Myocyte (in vitro differentiated cells): ENCODE results near the gene TBCEL. TPM values are rescaled to one million over a fixed set of nuclear protein-coding genes. Genes with fewer than 3 reads are reported as not detected.
"Not testable (repeated sequence)": the region's sequence is repeated elsewhere in the genome, so short reads cannot be mapped to it uniquely, and the experiment has no call there.

ENCODE experiments used
- DNase-seq: peaks from one replicate; pipeline ENCODE4 v3.0.0-alpha.2; 2012; ENCODE audit warnings: low read depth
- polyA plus RNA-seq: library from polyadenylated mRNA; unstranded; fragments of >200 nt; gene quantifications from one replicate; pipeline ENCODE4 v1.2.1, GENCODE V29; 2012; ENCODE audit warnings: missing spikeins
- total RNA-seq: library from RNA; depleted of rRNA; stranded (reverse); fragments of >200 nt; gene quantifications from 2 replicates; pipeline ENCODE4 v1.2.3, GENCODE V29; 2014

TBCEL gene
- 37.7 and 55.9 TPM in 2 replicates for total RNA-seq
- 17.2 TPM for polyA plus RNA-seq

DNA sequence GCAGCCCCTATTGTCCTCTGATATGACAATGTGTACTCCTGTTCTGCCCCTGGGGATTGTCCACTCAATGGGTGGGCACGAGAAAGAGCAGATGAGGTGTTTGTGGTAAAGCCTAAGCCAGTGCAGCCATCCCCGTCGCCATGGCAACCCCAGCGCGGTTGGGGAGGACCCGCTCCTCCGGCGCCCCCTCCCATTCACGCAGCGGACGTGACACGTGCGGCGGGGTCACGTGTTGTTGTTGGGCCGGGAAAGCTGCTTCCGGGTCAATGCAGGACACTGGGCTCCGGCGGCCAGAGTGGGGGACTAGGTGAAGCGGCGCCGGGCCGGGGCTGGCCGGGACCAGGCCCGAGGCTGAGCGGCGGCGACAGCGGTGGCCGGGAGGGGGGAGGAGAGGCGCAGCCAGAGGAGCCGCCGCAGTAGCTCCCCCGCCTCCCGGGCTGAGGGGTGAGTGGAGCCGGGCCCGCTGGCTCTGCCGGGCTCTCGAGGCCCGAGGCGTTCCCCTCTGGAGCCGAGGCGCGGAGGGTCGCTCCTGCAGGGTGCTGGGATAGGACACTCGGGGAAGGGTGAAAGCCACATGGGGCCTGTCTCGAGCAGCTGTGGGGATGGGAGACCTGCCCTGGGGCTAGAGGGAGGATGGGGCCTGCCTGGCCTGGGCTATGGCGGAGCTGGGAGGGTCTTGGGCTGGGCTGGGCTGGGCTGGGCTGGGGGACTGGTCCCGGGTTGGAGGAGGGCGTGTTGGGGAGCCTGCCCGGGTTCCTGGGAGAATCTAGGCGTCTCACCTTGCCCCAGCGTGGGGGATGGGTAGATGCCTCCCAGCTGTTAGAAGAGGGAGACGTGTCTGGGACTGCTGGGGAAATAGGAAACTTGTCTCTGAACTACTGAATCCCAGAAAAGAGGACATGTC is at the start of gene TBCEL:
TBCEL (plus strand) TSS at position 255 of the 904 bp plus-strand sequence. CDS start 21,589 bp downstream, outside the sequence.
- peak; percentile 91 for DNase-seq

DNA sequence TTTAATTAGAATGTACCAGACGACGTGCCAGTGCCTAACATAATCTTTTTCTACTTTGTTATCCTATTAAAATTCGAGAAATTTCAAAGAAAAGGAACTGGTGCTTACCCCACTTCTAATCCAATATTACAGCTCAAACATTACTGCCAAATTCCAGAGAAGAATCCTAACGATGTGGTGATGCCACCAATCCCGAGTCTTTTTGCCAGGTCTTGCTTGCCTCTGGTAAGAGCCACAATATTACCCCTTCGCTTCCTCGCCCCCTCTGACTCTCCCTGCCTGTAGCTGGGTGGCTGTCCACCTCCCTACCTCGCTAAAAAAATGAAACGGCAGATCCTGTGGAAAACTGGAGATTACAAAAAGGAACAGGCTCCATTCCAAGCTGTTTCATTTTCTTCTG is 49.4 kb upstream of the TBCEL start:
- DNase-seq = no peak

DNA sequence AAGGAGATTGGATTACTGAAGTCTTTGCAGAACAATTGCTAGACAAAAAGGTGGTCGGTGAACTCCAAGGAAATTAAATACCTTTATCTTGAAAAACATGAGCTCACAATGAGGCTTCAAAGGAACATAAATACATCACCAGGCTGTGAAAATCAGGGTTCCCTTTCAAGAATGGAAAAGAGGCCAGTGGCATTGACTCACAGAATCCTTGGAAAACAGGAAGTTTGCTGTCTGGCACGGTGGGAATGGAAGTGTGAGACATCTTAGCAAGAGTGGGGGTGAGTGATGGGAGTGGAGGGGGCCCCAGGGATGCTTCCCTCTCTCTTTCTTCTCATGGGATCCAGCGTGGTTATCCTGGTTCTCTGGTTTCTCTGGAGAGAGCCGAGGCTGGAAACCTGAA is 48.9 kb upstream of the TBCEL start:
- peak; percentile 28 for DNase-seq

DNA sequence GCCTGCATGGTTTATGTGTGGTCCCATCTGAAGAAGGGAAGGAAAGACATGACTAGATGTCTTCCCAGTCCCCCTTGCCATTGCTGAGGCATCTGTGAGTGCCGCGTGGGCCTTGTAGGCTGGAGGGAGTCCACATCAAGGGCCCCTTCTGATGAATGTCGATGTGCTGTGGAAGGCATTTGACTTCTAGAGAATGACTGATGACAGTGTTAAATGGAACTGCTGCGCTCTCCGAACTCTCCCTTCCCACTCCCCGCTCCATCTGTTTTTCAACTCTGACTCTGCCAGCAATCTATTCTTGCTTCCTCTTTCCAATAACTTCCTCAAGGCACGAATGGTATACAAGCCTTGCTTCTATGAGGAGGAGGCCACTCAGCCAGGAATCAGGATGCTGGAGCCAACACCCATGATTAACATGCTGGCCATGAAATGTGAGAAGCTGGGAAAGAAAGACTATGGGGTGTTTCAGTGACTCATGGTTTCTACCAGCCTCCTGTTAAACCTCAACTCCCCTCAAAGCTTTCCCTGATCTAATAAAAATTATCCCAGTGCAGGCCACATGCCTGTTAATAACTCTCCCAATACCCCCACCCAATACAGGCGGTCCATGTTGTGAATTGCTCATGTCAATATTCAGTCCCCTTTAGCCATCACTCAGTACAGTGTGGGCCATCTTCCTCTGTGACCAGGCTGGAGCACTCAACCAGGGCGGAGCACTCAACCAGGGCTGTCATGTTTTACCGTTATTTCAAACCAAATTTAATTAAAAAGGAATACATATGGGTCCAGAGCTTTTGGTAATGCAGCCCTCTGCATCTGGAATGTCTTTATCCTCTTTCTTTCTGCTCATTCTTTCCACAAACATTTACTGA is 46.4 kb upstream of the TBCEL start:
- peak; percentile 97 for DNase-seq

DNA sequence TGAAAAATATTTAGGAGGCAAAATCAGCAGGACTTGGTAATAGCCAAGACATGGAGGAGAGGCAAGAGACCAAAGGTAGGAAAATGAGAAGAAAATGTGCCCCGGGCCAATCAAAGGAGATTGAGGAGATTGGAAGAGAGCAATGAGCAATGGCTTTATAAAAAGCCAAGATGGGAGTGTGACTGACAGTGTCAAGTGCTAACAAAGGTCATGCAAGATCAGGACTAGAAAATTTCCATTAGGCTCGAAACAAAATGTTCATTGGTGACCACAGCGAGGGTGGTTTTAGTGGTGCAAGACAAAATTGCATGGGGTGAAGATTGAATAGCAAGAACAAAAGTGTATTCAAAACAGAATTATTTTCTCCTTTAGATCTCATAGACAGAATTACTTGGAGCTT is 45.2 kb upstream of the TBCEL start:
- peak; percentile 94 for DNase-seq

DNA sequence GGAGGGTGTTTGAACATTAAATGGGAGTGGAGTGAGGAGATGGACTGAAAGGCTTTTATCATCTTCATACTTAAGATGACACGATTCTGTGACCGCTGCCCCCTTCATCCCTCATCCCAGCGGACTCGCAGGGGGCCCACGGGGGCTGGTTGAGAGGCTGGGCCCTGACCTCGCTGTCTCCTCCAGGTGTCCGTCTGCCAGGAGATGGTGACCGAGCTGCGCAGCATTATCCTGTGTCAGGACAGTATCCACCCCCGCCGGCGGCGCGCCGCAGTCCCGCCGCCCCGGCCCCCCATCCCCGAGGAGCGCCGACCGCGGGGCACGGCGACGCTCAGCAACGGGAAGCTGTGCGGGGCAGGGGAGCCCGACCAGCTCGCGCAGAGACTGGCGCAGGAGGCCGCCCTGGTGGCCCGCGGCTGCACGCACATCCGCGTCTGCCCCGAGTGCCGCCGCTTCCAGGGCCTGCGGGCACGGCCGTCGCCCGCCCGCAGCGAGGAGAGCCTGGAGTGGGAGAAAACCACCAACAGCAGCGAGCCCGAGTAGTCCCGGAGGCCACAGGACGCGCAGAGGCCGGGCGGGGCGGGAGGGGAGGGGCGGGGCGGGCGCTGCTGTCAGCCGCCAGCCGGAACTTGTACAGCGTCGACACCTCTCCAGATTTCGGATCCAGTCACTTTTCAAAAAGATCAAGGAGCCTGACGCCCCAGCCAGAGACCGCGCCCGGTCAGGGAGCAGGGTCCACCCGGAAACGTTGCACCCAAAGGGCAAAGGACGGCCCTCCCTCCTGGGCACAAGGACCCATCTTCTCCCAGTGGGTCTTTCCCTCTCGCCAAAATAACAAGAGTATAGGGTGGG is 38.0 kb upstream of the TBCEL start:
- DNase-seq = peak; percentile 80

GRCh38 chr11:120988603-120989002 is 35.3 kb upstream of the TBCEL start:
- DNase-seq = no peak

DNA sequence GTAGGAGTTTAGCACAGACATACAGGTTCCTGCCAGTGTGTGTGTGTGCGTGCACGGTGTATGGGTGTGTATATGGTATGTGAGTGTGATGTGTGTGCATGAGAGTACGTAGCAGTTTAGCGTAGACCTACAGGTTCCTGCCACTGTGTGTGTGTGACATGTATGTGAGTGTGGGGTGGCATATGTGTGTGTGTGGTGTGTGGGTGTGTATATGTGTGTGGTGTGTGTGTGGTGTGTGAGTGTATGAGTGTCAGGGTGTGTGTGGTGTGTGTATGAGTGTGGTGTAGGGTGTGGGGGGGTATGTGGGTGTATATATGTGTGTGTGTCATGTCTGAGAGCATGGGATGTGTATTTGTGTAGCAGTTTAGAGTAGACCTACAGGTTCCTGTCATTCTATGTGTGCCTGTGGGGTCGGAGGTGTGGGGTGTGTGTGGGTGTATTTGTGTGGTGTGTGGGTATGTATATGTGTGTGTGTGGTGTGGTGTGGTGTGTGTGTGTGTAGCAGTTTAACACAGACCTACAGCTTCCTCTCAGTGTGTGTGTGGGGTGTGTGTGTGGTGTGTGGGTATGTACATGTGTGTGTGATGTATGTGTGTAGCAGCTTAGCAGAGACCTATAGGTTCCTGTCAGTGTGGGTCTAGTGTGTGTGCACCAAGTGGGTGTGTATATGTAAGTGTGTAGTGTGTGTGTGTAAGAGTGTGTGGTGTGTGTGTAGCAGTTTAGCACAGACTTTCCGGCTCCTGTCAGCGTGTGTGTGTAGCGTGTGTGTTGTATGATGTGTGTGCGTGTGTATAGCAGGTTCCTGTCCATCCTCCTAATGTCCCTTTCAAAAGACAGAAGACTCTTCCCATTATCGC is 31.8 kb upstream of the TBCEL start:
- no peak for DNase-seq

DNA sequence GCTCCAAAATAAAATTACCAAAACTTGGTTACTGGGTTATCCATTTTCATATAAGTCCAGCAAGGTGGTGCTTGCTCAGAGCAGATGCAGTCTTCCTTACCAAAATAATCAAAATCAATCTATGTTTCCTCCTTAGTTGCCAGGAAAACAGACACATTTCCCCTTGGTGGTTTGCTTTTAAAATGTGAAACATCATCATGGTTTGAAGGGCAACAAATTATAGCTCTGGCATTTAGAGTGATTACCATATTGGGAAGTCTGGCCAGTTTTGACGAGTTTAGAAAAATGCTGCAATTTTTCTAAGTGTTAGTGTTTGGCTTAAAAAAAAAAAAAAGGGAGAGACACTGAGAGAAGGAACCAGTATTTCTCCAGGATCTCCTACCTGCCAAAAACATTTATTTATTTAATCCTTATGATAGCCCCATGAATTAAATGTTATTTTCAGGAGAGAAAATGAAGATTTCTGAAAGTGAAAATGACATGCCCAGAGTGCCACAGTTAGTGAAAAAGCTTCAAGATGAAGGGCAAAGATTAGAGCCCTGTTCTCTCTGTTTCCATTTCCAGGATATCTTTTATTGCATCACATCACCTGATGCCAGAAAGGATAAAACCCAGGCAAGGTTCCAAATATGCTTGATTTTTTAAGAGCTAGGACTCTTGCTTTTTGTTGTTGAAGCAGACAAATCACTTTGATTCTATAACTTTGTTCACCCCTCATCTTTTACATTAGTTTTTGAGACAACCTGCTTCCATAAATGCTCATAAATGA is 29.6 kb upstream of the TBCEL start:
- DNase-seq = no peak

GRCh38 chr11:120995184-120995583 is 28.7 kb upstream of the TBCEL start:
- DNase-seq = no peak

GRCh38 chr11:120996973-120997372 is 26.9 kb upstream of the TBCEL start:
- DNase-seq = no peak

GRCh38 chr11:120998581-120998980 is 25.3 kb upstream of the TBCEL start:
- DNase-seq = no peak

GRCh38 chr11:121004206-121004840 is 19.6 kb upstream of the TBCEL start:
- DNase-seq = no peak

- no peak for DNase-seq
Observed at GRCh38 chr11:121006922-121007321, 17.0 kb upstream of the TBCEL start.

- DNase-seq = no peak
Observed at GRCh38 chr11:121008551-121008950, 15.4 kb upstream of the TBCEL start.

GRCh38 chr11:121012091-121012490 is 11.8 kb upstream of the TBCEL start:
- no peak for DNase-seq

DNA sequence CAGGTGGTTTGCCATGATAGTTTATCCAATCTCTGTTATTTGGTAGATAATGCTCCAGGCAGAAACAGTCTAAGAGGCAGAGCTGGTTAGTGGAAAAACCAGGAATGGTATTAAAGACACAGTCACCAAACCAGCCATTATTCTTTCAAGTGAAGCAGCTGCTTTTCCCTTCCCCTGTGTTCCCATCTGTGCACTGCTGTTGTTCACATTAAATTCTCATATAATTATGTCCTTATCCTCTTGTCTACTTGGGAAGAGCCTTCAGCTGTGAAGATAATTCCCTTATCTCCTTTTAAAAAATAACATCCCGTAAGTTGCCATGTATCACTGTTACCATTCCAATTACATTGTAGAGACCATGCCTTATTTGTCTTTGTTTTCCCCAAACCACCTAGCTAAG is 5.2 kb upstream of the TBCEL start:
- DNase-seq = no peak

- not testable (repeated sequence) for DNase-seq
Observed at GRCh38 chr11:121021718-121022117, 2.2 kb upstream of the TBCEL start.

DNA sequence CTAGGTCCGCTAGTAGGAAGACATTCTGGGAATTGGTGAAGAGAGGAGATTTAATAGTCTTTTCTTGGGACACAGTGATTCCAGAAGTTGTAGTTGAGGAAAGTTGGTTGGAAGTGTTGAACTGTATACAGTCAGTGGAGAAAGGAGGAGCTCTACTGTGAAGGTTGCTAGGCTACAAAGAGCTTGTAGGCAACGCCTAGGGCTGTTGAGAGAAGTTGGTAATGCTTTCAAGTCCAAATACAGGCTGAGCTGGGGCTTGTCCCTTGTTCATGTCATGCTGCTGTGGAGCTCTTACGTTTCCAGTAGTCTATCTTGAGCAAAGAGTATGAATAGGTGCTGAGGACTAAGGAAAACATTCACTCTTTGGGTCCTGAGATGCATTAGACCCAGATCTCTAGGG is 1.1 kb downstream of the TBCEL start:
- peak; percentile 23 for DNase-seq
